GM12873 (cell line): Measurements from ENCODE around the gene COL6A2.

Experiments used
- TF ChIP-seq, protein P1 (sequence below): IDR thresholded peaks from 2 replicates; pipeline ENCODE4 v1.5.1; 2012; ENCODE audit warnings: low read depth, mild to moderate bottlenecking, moderate library complexity, low read length, control low read depth; ENCODE audit not compliant: insufficient read depth; ENCODE audit errors: missing control alignments

The COL6A2 gene

DNA sequence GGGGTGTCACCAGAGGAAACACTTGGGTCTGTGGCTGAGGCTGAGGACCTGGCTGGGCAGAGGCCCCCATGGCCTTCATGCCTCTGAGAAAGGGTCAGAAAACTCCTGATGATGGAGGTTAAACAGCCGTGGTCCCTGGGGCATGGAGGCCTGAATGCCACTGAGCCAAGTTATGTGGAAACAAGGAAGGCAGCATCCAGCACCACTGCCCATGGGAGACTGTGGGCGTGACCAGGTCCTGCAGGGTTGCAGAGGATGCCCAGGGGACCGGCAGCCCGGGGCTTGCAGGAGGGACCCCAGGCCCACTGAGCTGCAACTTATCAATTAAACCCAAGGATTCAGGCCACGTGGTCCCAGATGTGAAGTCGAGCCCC, 18.9 kb upstream of the COL6A2 start:
- TF ChIP-seq, protein P1, sequence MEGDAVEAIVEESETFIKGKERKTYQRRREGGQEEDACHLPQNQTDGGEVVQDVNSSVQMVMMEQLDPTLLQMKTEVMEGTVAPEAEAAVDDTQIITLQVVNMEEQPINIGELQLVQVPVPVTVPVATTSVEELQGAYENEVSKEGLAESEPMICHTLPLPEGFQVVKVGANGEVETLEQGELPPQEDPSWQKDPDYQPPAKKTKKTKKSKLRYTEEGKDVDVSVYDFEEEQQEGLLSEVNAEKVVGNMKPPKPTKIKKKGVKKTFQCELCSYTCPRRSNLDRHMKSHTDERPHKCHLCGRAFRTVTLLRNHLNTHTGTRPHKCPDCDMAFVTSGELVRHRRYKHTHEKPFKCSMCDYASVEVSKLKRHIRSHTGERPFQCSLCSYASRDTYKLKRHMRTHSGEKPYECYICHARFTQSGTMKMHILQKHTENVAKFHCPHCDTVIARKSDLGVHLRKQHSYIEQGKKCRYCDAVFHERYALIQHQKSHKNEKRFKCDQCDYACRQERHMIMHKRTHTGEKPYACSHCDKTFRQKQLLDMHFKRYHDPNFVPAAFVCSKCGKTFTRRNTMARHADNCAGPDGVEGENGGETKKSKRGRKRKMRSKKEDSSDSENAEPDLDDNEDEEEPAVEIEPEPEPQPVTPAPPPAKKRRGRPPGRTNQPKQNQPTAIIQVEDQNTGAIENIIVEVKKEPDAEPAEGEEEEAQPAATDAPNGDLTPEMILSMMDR, result no peak

DNA sequence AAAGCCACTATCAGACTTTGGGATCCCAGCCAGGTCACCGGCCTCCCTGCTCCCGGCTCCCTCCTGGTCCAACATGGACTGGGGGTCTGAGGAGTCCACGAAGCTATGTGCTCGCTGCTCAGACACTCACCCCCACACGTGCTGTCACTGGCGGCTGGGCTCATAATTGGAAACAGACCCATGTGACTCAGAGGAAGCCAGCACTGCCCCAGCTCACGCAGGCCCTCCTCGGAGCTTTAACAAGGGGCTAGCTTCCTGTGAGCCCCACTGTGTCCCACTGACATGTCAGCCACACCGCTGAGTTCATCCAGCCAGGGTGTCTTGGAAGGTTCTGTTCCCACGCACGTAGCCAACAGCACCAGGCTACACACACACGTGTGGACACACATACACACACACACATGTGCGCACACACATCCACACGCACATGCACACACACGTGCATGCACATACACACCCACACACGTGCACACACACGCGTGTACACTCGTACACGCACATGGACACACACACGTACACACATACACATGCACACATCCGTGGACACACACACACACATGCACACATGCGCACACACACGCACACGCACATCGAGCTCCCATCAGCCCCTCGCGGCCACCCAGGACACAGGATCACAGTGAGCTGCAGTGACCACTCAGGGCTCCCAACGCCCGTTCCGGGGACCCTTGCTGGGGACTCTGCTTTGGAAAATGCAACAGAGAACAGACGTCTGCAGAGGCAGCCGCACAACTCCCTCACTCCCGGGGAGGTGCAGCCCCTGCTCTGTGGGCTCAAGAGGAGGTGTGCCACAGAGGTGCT, 18.4 kb upstream of the COL6A2 start:
- TF ChIP-seq, protein P1, result no peak

DNA sequence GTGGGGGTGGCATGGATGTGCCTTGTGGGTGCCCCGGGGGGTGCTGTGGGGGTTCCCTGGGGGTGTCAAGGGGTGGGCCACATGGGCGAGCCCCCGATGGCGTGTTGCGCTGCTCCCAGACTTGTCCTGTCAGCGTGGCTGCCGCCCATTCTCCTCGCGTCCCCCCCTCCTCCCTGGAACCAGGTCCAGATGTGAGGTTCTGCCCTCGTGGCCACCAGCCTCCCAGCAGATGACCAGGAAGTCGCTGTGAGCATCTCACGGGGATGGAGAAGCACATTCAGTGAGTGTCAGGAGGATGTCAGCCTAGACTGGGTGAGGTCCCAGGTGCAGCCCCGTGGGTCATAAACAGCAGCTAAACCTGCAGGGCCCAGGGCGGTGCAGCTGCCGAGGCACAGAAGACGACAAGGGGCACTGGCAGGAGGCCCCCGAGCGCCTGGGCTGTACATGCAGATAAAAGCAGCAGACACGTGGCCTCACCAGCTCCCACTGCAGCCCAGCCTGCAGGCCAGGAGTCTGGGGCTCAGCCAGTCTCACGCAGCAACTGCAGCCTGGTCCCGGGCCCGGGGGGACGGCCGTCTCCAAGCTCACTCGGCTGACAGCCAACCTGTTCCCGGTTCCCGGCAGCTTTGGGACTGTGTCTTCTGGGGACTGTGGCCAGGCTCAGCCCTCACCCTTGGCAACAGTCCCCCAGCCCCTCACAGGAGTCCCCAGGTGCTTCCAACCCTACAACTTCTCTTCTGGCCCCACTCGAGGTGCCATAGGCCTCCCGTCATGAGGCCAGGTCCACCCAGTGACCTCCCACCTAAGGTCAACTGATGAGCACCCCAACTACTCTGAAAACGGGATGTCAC, 17.5 kb upstream of the COL6A2 start:
- TF ChIP-seq, protein P1, result no peak

DNA sequence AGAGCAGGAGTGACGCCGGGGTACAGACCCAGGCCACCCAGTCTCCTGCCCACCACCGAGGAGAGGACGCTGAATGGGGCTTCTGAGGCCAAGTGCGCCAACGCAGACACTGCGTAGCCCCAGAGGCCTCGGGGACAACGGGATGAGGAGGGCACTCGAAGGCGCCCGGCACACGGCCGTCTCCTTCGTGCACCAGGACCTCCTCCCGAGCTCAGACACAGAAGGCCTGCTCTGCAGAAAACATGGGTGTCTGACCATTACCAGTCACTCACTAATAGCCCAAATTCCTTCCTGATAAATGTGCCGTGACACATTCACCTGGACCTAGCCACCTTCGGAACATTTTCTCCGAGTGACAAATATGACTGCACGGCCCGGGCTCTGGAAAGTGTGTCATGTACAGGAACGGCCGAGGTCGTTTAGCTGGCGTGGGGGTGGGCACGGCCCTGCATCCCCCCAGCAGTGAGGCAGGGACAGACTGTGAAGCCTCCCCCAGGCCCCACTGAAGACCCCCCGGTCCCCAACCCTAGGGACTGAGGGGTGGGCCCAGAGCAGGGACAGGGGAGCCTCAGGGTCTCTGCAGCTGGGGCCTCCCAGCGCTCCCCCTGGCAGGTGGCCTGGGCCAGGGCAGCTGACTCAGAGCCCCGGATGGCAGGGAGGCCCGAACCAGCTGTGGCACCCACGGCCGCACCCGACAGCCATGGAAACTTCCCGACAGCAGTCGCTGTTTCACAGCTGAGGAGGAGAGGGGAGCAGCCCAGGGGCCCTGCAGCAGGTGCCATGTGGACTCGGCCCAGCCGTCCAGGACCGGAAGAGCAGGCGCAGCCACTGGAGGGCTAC, 16.7 kb upstream of the COL6A2 start:
- TF ChIP-seq, protein P1, result no peak

DNA sequence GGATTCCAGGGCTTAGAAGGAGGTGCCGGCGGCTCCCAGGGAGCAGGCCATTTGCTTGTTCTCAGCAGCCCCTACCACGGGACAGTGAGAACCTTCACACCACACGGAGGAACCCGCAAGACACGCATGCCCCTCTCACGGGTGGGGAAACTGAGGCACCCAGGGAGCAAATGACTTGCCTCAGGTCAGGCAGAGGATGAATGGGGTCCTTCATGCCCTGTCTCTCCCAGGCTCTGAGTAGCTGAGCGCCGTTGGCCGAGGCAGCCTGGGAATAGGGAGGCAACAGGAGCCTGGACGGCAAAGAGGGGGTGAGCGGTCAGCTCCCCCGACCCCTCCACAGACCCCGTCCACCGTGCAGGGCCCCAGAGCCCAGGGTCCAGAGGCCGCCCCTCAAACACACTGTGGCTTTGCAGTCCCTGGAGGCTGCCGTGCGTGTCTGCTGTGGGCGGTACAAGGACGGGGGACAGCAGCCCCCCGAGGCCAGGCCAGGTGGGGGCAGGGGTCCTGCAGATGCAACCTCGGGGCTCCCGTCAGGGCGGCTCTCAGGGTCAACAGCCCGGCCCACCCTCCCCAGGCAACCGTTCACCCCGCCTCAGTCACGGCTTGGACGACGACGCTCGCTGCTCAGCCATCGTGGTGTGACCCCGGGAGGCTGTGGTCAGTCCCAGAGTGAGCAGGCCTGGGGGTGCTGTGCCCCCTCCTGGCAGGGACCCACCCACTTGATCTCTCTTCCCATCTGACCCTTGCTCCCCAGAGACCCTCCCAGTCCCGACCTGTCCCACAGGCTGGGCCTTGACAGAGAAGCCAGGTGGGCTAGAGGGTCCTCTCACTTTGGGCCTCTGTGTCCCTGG, 15.8 kb upstream of the COL6A2 start:
- TF ChIP-seq, protein P1, result no peak

DNA sequence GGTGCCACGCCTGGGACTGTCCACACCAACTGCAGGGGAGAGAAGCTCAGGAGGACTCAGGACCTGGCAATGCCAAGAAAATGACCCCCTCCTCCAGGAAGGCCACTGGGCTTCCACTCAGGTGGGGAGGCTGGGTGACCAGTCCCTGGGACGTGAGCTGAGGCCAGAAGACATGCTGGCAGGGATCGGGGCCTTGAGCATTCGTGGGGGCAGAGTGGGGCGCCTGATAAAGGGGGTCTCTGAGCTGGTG, 15.3 kb upstream of the COL6A2 start:
- TF ChIP-seq, protein P1, result no peak
